NCI-H2029 treated with DMSO at 0.1 percent for 48 hours (cell line): ENCODE data around the gene GNG14.
A peak's percentile ranks its signal among the peaks of the same experiment; 100 is the strongest.
"Not testable (repeated sequence)": the region's sequence is repeated elsewhere in the genome, so short reads cannot be mapped to it uniquely, and the experiment has no call there.

ENCODE experiments used
- DNase-seq: peaks from one replicate; lab custom pipeline; 2025; lab: John Stamatoyannopoulos, UW

GNG14 gene

DNA sequence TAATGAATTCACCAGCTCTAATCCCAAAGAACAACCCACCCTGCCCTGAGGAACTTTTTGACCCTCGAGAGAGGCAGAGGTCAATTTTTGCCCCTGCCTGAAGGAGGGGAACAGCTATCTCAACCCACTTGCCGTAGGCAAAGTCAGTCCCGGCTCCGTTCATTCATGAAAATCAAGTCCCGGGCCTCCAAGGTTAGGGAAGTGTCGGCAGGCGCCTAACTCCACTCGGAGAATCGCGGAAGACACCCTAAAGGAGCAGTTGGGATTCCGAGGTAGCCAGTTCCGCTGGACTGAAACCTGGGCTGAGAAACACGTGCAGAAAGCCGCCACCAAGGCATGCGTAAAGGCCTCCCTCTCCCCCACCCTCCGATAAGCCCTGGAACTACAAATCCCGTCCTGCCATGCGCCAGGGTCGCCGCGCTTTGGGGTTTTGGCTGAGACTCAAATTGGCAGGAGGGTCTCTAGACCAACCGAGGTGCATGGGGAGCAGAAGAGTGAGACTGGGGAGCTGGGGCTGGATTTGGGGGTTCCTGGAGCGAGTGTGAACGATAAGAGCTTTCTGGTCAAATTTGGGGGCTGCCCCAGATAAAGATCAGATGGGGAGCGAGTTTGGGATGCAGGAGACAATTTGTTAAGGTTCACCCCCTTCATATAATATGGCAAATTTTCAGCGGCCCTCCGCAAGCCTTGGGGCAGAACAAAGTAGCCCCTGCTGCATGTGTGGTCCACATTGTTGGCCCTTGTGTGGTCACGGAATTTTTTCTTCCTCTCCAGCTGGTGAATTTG is 36.0 kb downstream of the GNG14 start, which contains the start of gene TNPO2:
TNPO2 (minus strand) TSS at position 292 of the 786 bp plus-strand sequence. CDS start 2,955 bp downstream, outside the sequence.
- DNase-seq = peak; percentile 57

- not testable (repeated sequence) for DNase-seq
Observed at GRCh38 chr19:12725612-12726011, 37.8 kb downstream of the GNG14 start.

DNA sequence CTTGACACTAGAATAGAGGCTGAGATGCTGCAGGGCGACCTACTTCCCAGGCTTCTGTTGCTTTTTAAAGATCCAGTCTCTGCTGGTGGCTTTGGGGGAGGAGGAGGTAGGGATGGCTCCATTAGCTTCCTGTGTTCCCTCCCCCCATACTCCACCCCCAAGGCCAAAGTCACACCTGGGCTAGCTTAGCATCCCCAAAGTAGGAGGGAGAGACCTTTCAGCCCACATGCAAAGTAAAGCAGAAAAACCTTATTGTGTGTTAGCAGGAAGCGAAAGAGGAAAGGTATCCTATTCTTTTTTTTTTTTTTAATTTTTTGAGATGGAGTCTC is 39.2 kb downstream of the GNG14 start:
- DNase-seq = no peak

- no peak for DNase-seq
Observed at GRCh38 chr19:12727745-12728433, 40.1 kb downstream of the GNG14 start.

- DNase-seq = no peak
Observed at GRCh38 chr19:12730064-12730463, 42.3 kb downstream of the GNG14 start.

GRCh38 chr19:12731337-12731736 is 43.5 kb downstream of the GNG14 start:
- DNase-seq = no peak

DNA sequence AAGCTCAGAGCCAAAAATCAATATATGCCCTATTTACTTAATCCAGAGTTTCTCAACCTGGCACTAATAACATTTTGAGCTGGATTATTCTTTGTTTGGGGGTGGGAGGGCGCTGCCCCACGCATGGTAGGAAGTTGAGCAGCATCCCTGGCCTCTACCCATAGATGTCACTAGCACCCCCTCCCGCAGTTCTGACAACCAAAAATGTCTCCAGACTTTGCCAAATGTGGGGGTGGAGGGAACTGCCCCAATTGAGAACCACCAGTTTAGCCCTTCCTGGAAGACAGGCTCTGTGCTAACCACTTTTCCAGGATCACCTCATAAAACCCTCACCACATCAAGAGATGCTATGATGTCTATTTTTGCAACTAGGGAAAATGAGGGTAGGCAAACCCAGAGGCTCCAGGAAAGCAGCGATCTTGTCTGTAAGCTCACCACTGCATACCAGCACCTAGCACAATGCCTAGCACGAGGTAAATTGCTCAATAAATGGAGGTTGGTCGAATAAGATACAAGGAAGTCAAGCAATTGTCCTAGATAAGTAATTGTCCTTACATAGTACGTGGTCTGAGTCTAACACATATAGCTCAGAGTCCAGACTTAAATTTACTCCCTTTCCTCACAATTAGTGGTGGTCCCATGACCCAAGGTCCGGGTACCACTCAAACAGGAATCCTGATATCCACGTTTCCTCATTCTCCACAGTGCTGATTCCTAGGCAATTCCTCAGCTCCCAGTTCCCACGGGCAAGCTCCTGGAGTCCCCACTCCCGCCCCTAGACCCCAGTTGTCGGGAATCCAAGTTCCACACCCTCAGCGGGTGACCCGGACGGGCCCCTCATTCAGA is 45.8 kb downstream of the GNG14 start:
- DNase-seq = no peak

DNA sequence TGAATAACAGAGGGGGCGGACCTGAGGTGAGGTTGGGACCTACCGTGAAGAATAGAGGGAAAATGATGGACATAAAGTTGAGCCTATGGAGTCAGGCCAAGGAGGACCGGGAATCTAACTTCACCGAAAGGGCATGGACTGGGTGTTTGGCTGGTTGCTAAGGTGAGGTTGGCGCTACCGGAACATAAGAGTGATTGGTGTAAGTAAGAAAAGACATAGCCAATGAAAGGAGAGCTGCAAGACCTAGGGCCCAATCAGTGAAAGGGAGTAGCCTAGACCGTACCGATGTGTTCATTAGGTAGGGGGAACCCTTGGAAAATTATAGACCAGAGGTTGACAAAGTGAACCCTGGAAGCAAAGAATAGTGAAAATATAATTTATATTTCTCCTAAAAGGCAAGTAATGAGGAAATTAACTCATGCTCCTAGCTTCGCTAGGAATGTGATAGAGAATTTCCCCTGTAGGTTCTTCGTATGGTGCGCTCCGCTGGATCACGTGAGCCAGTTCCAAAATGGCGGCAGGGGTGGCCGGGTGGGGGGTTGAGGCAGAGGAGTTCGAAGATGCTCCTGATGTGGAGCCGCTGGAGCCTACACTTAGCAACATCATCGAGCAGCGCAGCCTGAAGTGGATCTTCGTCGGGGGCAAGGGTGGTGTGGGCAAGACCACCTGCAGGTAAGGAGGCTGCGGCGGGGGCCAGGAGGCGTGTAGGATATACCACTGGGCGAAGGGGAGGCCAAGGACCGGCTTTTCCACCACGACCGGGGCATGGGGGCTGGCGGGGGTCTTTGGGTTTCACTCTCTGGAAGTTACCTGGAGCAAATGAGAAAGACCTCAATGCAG is 49.4 kb downstream of the GNG14 start, which contains the start of gene GET3:
GET3 (plus strand) TSS at position 503 of the 840 bp plus-strand sequence; CDS start at position 512, 9 bp downstream.
- DNase-seq = peak; percentile 99

DNA sequence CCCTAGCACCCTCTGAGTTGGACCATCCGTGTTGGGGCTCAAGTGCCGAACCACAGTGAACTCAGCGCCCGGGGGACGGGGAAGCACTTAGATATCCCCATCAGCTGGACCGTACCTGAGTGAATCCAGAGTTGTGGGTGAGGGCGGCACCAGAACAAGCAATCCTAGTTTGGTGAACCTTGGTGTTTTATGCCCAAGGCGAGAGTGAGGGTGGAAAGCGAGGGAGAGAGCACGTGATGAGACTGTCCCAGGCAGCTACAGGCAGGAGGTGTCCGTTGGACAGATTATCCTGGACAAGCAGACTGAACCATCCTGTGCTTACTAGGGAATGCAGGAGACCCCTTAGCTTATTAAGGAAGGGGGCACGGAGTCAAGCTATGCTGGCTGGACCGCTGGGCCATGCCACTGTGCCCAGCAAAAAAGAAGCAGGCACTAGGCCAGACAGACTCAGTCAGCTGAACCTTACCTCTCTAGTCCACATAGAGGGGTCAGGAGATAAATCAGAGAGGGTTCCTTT is 50.1 kb downstream of the GNG14 start:
- DNase-seq = no peak
